ENCODE data around the gene PRDM2.

Gene PRDM2

DNA sequence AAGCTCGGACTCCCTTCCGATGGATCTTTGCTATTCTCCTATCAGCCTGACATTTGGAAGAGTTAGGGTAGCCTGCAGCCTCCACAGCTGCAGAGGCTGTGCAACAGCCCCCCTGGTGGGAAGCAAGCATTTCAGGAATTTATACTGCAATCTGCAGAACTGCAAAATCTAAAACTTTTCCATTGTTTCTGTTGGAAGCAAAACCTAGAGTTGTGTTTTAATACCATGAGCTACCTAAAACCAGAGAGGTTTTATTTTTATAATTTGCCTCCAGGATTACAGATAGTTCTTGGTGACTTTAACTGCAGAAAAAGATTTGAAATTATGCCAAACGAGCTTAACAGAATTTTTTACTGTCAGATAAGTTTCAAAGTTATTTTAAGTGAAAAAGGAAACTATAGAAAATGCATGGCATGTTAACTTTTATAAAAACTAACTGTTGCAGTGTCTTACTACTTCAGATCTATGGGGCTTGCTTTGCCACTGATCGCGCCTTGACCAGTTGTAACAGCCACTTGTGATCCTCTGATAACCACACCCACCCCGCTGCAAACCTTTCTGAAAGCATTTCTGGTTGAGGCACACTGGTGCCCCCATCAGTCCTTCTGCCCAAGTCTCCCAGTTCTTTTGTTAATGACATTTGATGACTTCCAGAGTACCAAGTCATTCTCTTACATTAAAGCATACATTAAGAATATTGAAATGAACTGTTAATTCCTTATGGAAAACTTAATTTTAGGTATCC is 64.8 kb downstream of the PRDM2 start:
- DNase-seq: no peak

- DNase-seq: no peak
Observed at GRCh38 chr1:13766592-13767564, 66.9 kb downstream of the PRDM2 start.

GRCh38 chr1:13769212-13769611 is 69.2 kb downstream of the PRDM2 start:
- DNase-seq: no peak

GRCh38 chr1:13769830-13770229 is 69.8 kb downstream of the PRDM2 start:
- no peak for DNase-seq

GRCh38 chr1:13770743-13771142 is 70.8 kb downstream of the PRDM2 start:
- no peak for DNase-seq

DNA sequence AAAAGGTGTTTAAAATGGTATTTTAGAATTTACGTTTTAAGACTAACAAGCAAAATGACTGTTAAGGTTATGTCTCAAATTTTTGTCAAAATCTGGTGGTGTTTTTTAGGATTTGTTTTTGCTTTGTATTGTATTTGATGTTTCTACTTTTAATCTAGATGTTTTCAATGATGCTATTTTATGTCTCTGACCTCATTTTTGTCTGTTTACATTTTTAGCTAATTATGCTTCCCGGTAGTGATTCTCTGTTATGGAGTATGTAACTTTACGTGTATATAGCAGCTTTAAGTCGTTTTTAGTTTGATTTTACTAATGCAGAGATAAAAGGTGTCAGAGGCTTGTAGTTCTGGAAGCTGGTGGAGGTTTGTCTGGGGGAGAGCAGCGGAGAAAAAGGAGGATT is 71.8 kb downstream of the PRDM2 start:
- DNase-seq: no peak

- no peak for DNase-seq
Observed at GRCh38 chr1:13772271-13772670, 72.3 kb downstream of the PRDM2 start.

- DNase-seq: no peak
Observed at GRCh38 chr1:13774121-13774520, 74.1 kb downstream of the PRDM2 start.

GRCh38 chr1:13775459-13775858 is 75.5 kb downstream of the PRDM2 start:
- DNase-seq: no peak

- DNase-seq: no peak
Observed at GRCh38 chr1:13775916-13776315, 75.9 kb downstream of the PRDM2 start.

DNA sequence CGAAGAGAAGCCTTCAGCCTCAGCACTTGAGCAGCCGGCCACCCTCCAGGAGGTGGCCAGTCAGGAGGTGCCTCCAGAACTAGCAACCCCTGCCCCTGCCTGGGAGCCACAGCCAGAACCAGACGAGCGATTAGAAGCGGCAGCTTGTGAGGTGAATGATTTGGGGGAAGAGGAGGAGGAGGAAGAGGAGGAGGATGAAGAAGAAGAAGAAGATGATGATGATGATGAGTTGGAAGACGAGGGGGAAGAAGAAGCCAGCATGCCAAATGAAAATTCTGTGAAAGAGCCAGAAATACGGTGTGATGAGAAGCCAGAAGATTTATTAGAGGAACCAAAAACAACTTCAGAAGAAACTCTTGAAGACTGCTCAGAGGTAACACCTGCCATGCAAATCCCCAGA is 78.4 kb downstream of the PRDM2 start:
- DNase-seq: no peak

DNA sequence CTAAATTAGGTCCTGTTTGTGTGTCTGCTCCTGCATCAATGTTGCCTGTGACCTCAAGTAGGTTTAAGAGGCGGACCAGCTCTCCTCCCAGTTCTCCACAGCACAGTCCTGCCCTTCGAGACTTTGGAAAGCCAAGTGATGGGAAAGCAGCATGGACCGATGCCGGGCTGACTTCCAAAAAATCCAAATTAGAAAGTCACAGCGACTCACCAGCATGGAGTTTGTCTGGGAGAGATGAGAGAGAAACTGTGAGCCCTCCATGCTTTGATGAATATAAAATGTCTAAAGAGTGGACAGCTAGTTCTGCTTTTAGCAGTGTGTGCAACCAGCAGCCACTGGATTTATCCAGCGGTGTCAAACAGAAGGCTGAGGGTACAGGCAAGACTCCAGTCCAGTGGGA is 79.9 kb downstream of the PRDM2 start:
- no peak for DNase-seq

GRCh38 chr1:13780780-13781179 is 80.8 kb downstream of the PRDM2 start:
- DNase-seq: no peak

- DNase-seq: no peak
Observed at GRCh38 chr1:13781228-13781627, 81.2 kb downstream of the PRDM2 start.

DNA sequence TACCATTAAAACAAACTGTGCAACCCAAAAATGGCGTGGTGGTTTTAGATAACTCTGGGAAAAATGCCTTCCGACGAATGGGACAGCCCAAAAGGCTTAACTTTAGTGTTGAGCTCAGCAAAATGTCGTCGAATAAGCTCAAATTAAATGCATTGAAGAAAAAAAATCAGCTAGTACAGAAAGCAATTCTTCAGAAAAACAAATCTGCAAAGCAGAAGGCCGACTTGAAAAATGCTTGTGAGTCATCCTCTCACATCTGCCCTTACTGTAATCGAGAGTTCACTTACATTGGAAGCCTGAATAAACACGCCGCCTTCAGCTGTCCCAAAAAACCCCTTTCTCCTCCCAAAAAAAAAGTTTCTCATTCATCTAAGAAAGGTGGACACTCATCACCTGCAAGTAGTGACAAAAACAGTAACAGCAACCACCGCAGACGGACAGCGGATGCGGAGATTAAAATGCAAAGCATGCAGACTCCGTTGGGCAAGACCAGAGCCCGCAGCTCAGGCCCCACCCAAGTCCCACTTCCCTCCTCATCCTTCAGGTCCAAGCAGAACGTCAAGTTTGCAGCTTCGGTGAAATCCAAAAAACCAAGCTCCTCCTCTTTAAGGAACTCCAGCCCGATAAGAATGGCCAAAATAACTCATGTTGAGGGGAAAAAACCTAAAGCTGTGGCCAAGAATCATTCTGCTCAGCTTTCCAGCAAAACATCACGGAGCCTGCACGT is 82.1 kb downstream of the PRDM2 start:
- peak in 1 of 5 experiments; percentile 24 for DNase-seq

DNA sequence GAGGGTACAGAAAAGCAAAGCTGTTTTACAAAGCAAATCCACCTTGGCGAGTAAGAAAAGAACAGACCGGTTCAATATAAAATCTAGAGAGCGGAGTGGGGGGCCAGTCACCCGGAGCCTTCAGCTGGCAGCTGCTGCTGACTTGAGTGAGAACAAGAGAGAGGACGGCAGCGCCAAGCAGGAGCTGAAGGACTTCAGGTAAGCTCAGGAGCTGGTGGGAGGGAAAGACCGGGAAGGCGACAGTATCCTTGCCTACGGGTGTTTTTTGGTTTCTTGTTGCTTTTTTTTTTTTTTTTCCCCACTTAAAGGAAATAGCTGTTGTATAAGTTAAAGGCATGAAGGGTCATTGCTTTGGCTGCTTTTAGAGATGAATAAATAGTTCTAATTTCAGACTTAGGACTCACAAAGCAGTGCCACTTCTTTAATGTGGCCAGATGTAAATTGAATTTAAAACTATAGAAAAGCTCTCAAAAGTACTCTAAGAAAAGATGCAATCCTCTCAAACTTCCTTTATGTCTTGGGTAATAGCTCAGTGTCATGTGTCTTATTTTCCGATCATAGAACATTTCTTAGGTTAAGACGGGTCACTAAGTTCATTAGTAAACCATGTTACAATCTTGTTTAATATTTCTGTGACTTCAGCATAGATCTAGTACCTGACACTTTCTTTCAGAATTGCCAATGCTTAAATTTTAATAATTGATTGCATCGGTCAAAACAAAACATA is 82.8 kb downstream of the PRDM2 start:
- no peak for DNase-seq

- DNase-seq: no peak
Observed at GRCh38 chr1:13783551-13783950, 83.6 kb downstream of the PRDM2 start.

GRCh38 chr1:13784971-13785370 is 85.0 kb downstream of the PRDM2 start:
- DNase-seq: no peak

- DNase-seq: no peak
Observed at GRCh38 chr1:13786541-13786940, 86.6 kb downstream of the PRDM2 start.

DNA sequence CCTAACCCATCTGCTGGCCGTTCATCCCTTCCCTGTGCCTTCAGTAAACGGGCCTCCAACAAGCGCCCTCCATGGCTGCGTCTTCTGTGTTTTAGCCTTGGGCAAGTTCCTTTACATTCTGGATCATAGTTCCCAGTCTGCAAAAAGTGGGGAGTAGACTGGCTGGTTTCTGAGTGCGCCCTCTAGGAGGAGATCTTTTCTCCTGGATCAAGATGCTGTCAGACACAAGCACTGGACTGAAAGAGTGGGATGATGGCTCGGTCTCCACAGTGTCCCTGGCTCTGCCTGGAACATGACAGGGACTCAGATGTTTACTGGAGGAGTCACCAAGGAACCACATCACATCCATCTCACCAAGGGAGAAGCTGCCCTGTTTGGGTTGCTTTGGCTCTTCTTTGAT is 88.8 kb downstream of the PRDM2 start:
- DNase-seq: no peak

- DNase-seq: no peak
Observed at GRCh38 chr1:13790290-13791030, 90.5 kb downstream of the PRDM2 start.

DNA sequence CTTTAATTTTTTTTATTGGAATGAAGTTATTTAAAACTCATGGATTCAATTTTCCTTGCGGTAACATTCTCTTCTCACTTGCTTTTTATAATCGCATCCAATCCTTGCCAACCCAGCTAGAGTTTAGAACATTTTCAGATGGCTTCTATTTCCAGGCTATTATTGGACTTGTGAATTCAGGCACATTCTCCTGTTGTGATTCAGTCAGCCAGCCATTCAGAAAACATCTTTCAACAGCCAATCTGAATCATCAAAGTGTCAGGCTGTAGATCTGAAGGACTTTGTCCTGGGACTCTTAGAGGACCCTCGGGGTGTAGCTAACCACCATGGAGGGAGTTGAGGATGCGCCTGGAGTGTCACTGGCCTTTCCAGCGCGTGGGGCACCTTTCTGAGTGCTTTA is 92.4 kb downstream of the PRDM2 start:
- DNase-seq: no peak

All from T-helper 2 cell (primary cell).